K562 (cell line): ENCODE results near the gene RALGAPA2. TPM values are rescaled to one million over a fixed set of nuclear protein-coding genes. Genes with fewer than 3 reads are reported as not detected.

ENCODE experiments used
- ASH1L ChIP-seq: fragments of 450-650 bp; IDR thresholded peaks from 2 replicates; pipeline ENCODE4 v1.6.1; 2018; ENCODE audit warnings: borderline replicate concordance, mild to moderate bottlenecking, low read depth; ENCODE audit not compliant: partially characterized antibody
- ATF4 ChIP-seq: fragments of 450-650 bp; formaldehyde crosslinking; IDR thresholded peaks from 2 replicates; pipeline ENCODE4 v1.4.0; 2022; ENCODE audit warnings: mild to moderate bottlenecking, moderate library complexity
- BRD4 ChIP-seq: fragments of 200-600 bp; sonication (generic); IDR thresholded peaks from 2 replicates; pipeline ENCODE4 v1.6.1; 2017; ENCODE audit warnings: inconsistent platforms
- CHCHD3 ChIP-seq: fragments of 250-450 bp; sonication (Bioruptor Pico); IDR thresholded peaks from 2 replicates; pipeline ENCODE4 v2.1.2; 2022; ENCODE audit warnings: mild to moderate bottlenecking
- E2F3 ChIP-seq: fragments of 250-450 bp; sonication (Bioruptor Pico); IDR thresholded peaks from 2 replicates; pipeline ENCODE4 v1.4.0; 2020; ENCODE audit warnings: mild to moderate bottlenecking
- FOXA1 ChIP-seq: fragments of 450-650 bp; IDR thresholded peaks from 2 replicates; pipeline ENCODE4 v1.6.1; 2016; ENCODE audit warnings: mild to moderate bottlenecking, borderline replicate concordance
- FOXJ3 ChIP-seq: sonication (generic); formaldehyde crosslinking; IDR thresholded peaks from 2 replicates; pipeline ENCODE4 v1.4.0; 2020; ENCODE audit warnings: mild to moderate bottlenecking, missing genetic modification reagents
- HNRNPLL ChIP-seq: fragments of 200-400 bp; formaldehyde crosslinking; IDR thresholded peaks from 2 replicates; pipeline ENCODE4 v1.6.1; 2017; ENCODE audit warnings: low read length, low read depth, mild to moderate bottlenecking; ENCODE audit not compliant: poor library complexity, severe bottlenecking
- KAT8 ChIP-seq: fragments of 450-650 bp; IDR thresholded peaks from 2 replicates; pipeline ENCODE4 v1.6.1; 2016; ENCODE audit warnings: low read depth, mild to moderate bottlenecking
- MAFK ChIP-seq: IDR thresholded peaks from 2 replicates; pipeline ENCODE4 v1.6.1; 2011; ENCODE audit warnings: low read length, improper control_type of control experiment
- PATZ1 ChIP-seq: fragments of 250-450 bp; sonication (Bioruptor Pico); IDR thresholded peaks from 2 replicates; pipeline ENCODE4 v1.5.0; 2020; ENCODE audit warnings: mild to moderate bottlenecking, borderline replicate concordance
- RFX1 ChIP-seq: fragments of 450-650 bp; IDR thresholded peaks from 2 replicates; pipeline ENCODE4 v1.6.1; 2016; ENCODE audit warnings: mild to moderate bottlenecking, moderate library complexity
- SLC30A9 ChIP-seq: fragments of 250-450 bp; sonication (Bioruptor Pico); IDR thresholded peaks from 2 replicates; pipeline ENCODE4 v1.8.0; 2022; ENCODE audit warnings: mild to moderate bottlenecking, moderate library complexity
- SMAD1 ChIP-seq: fragments of 150-350 bp; IDR thresholded peaks from 2 replicates; pipeline ENCODE4 v1.6.1; 2014; ENCODE audit warnings: low read length, low read depth; ENCODE audit not compliant: partially characterized antibody
- TAF7 ChIP-seq: fragments of 450-650 bp; IDR thresholded peaks from 2 replicates; pipeline ENCODE4 v1.6.1; 2016; ENCODE audit warnings: missing genetic modification characterization, missing compliant biosample characterization
- THRA ChIP-seq: fragments of 450-650 bp; IDR thresholded peaks from 2 replicates; pipeline ENCODE4 v1.6.1; 2017; ENCODE audit warnings: mild to moderate bottlenecking, moderate library complexity
- THRB ChIP-seq: fragments of 450-650 bp; formaldehyde crosslinking; conservative IDR thresholded peaks from 2 replicates; pipeline ENCODE4 v1.4.0; 2022; ENCODE audit warnings: mild to moderate bottlenecking, missing genetic modification characterization
- YY1 ChIP-seq, 3 experiments: IDR thresholded peaks; 2 replicates each; pipeline ENCODE4 v1.6.1; 2011; ENCODE audit warnings: low read length in 2 of 3, mild to moderate bottlenecking in 2 of 3, moderate library complexity in 2 of 3, borderline replicate concordance in 1 of 3, control low read depth in 1 of 3, low read depth in 1 of 3; ENCODE audit not compliant: insufficient read depth in 3 of 3, insufficient replicate concordance in 2 of 3, control insufficient read depth in 1 of 3, insufficient read length in 1 of 3; ENCODE audit errors: extremely low read depth in 1 of 3
- ZBTB8A ChIP-seq: fragments of 450-650 bp; IDR thresholded peaks from 2 replicates; pipeline ENCODE4 v1.6.1; 2018; ENCODE audit warnings: mild to moderate bottlenecking, moderate library complexity; ENCODE audit not compliant: partially characterized antibody
- ZFP36 ChIP-seq: fragments of 150-350 bp; IDR thresholded peaks from 2 replicates; pipeline ENCODE4 v1.6.1; 2018; ENCODE audit warnings: low read length, low read depth; ENCODE audit not compliant: partially characterized antibody
- ZNF134 ChIP-seq: fragments of 250-450 bp; sonication (Bioruptor Pico); conservative IDR thresholded peaks from 2 replicates; pipeline ENCODE4 v1.4.0; 2020
- ZNF24 ChIP-seq: fragments of 450-650 bp; IDR thresholded peaks from 2 replicates; pipeline ENCODE4 v1.6.1; 2016
- polyA plus RNA-seq, 8 experiments: library from polyadenylated mRNA; depleted of rRNA in 4 of 8; stranded (reverse) in 5 of 8; unstranded in 3 of 8; fragments of >200 nt; fragmentation: Nextera tagmentation in 2 of 8; fragmentation: Illumina TruSeq in 1 of 8; extraction: Ambion mirVana in 2 of 8; extraction: Trizol in 1 of 8; gene quantifications; 2 replicates each; pipeline versions ENCODE4 v1.2.1 to v1.2.3, GENCODE V29; 2011 to 2014; ENCODE audit warnings: inconsistent platforms in 1 of 8, missing spikeins in 1 of 8
- total RNA-seq, 7 experiments: library from RNA; depleted of rRNA in 6 of 7; stranded (reverse); fragments of >200 nt in 6 of 7; fragmentation: Illumina TruSeq in 2 of 7; extraction: Trizol in 2 of 7; gene quantifications; 2 replicates each; pipeline versions ENCODE4 v1.2.1 to v1.2.3, GENCODE V29; 2011 to 2021; ENCODE audit warnings: low replicate concordance in 1 of 7

Gene RALGAPA2
- total and polyA plus RNA-seq, 9 of the 15 experiments (the other 6 are each of a cell fraction or from before 2014, with no cell fraction given) = 0.35 to 2.7 (median 1.4) TPM

- TF ChIP-seq HNRNPLL (no peak), E2F3 (CRISPR knock-in tag) (no peak), BRD4 (no peak), KAT8 (no peak), RFX1 (no peak), SMAD1 (no peak), MAFK (0 out of 2 replicates have a peak, but pooled peaks have one; percentile 23), PATZ1 (CRISPR knock-in tag) (no peak), CHCHD3 (no peak), FOXJ3 (CRISPR knock-in tag) (no peak), ASH1L (no peak), ZBTB8A (no peak), SLC30A9 (no peak), THRB (CRISPR knock-in tag) (no peak), YY1 (IDR thresholded peaks at IDR 0.05; ENCODE audit: borderline replicate concordance in 1 of 3, control insufficient read depth in 1 of 3, extremely low read depth in 1 of 3, insufficient read depth in 3 of 3, insufficient read length in 1 of 3, insufficient replicate concordance in 2 of 3, low read depth in 1 of 3, low read length in 2 of 3) (no peak), ZNF134 (CRISPR knock-in tag) (no peak), ATF4 (no peak), FOXA1 (no peak), TAF7 (no peak), ZNF24 (no peak), THRA (no peak), ZFP36 (peak; percentile 49)
These were observed 74.3 kb downstream of the RALGAPA2 start (continued) for GRCh38 chr20:20637998-20638725.
